ENCODE measurements around the gene CFC1.
"Not testable (repeated sequence)": the region's sequence is repeated elsewhere in the genome, so short reads cannot be mapped to it uniquely, and the experiment has no call there.

CFC1 gene

GRCh38 chr2:130582970-130583369 lies 16.4 kb downstream of the CFC1 start:
- not testable (repeated sequence) for H3K9me3 ChIP-seq (ENCODE audit: control insufficient read depth in 2 of 2, low read length in 2 of 2); H3K36me3 ChIP-seq (ENCODE audit: control insufficient read depth in 2 of 2, insufficient read depth in 2 of 2, low read length in 2 of 2); H3K4me3 ChIP-seq (ENCODE audit: low read length in 2 of 2); H3K27ac ChIP-seq (ENCODE audit: low read depth in 2 of 2, low read length in 2 of 2); H3K9ac ChIP-seq (ENCODE audit: low read depth in 1 of 2, low read length in 2 of 2); H3K4me1 ChIP-seq (ENCODE audit: control insufficient read depth in 2 of 2, insufficient read depth in 2 of 2, low read length in 2 of 2); H3K27me3 ChIP-seq (ENCODE audit: control insufficient read depth in 2 of 2, insufficient read depth in 2 of 2, low read length in 2 of 2)

GRCh38 chr2:130581491-130581890 lies 17.9 kb downstream of the CFC1 start:
- not testable (repeated sequence) for H3K27ac ChIP-seq (ENCODE audit: low read depth in 2 of 2, low read length in 2 of 2); H3K27me3 ChIP-seq (ENCODE audit: control insufficient read depth in 2 of 2, insufficient read depth in 2 of 2, low read length in 2 of 2); H3K4me1 ChIP-seq (ENCODE audit: control insufficient read depth in 2 of 2, insufficient read depth in 2 of 2, low read length in 2 of 2); H3K36me3 ChIP-seq (ENCODE audit: control insufficient read depth in 2 of 2, insufficient read depth in 2 of 2, low read length in 2 of 2); H3K9ac ChIP-seq (ENCODE audit: low read depth in 1 of 2, low read length in 2 of 2); H3K9me3 ChIP-seq (ENCODE audit: control insufficient read depth in 2 of 2, low read length in 2 of 2); H3K4me3 ChIP-seq (ENCODE audit: low read length in 2 of 2)

- H3K4me3 ChIP-seq (ENCODE audit: low read length in 2 of 2); H3K27ac ChIP-seq (ENCODE audit: low read depth in 2 of 2, low read length in 2 of 2); H3K9ac ChIP-seq (ENCODE audit: low read depth in 1 of 2, low read length in 2 of 2); H3K36me3 ChIP-seq (ENCODE audit: control insufficient read depth in 2 of 2, insufficient read depth in 2 of 2, low read length in 2 of 2); H3K4me1 ChIP-seq (ENCODE audit: control insufficient read depth in 2 of 2, insufficient read depth in 2 of 2, low read length in 2 of 2); H3K9me3 ChIP-seq (ENCODE audit: control insufficient read depth in 2 of 2, low read length in 2 of 2); H3K27me3 ChIP-seq (ENCODE audit: control insufficient read depth in 2 of 2, insufficient read depth in 2 of 2, low read length in 2 of 2): not testable (repeated sequence)
Observed at GRCh38 chr2:130579121-130579520, 20.3 kb downstream of the CFC1 start.

- H3K36me3 ChIP-seq (ENCODE audit: control insufficient read depth in 2 of 2, insufficient read depth in 2 of 2, low read length in 2 of 2); H3K9ac ChIP-seq (ENCODE audit: low read depth in 1 of 2, low read length in 2 of 2): not testable (repeated sequence)
Observed at GRCh38 chr2:130577559-130577958, 21.8 kb downstream of the CFC1 start.

GRCh38 chr2:130576209-130576784 lies 23.1 kb downstream of the CFC1 start:
- not testable (repeated sequence) for H3K4me3 ChIP-seq (ENCODE audit: low read length in 2 of 2); H3K9me3 ChIP-seq (ENCODE audit: control insufficient read depth in 2 of 2, low read length in 2 of 2); H3K4me1 ChIP-seq (ENCODE audit: control insufficient read depth in 2 of 2, insufficient read depth in 2 of 2, low read length in 2 of 2); H3K27ac ChIP-seq (ENCODE audit: low read depth in 2 of 2, low read length in 2 of 2); H3K36me3 ChIP-seq (ENCODE audit: control insufficient read depth in 2 of 2, insufficient read depth in 2 of 2, low read length in 2 of 2); H3K9ac ChIP-seq (ENCODE audit: low read depth in 1 of 2, low read length in 2 of 2); H3K27me3 ChIP-seq (ENCODE audit: control insufficient read depth in 2 of 2, insufficient read depth in 2 of 2, low read length in 2 of 2)

More at GRCh38 chr2:130577559-130577958, 21.8 kb downstream of the CFC1 start:
- H3K9me3 ChIP-seq (ENCODE audit: control insufficient read depth in 2 of 2, low read length in 2 of 2); H3K27me3 ChIP-seq (ENCODE audit: control insufficient read depth in 2 of 2, insufficient read depth in 2 of 2, low read length in 2 of 2); H3K4me3 ChIP-seq (ENCODE audit: low read length in 2 of 2); H3K27ac ChIP-seq (ENCODE audit: low read depth in 2 of 2, low read length in 2 of 2); H3K4me1 ChIP-seq (ENCODE audit: control insufficient read depth in 2 of 2, insufficient read depth in 2 of 2, low read length in 2 of 2): not testable (repeated sequence)

GRCh38 chr2:130574230-130574629 lies 25.1 kb downstream of the CFC1 start:
- H3K9ac ChIP-seq (ENCODE audit: low read depth in 1 of 2, low read length in 2 of 2); H3K9me3 ChIP-seq (ENCODE audit: control insufficient read depth in 2 of 2, low read length in 2 of 2); H3K27me3 ChIP-seq (ENCODE audit: control insufficient read depth in 2 of 2, insufficient read depth in 2 of 2, low read length in 2 of 2); H3K36me3 ChIP-seq (ENCODE audit: control insufficient read depth in 2 of 2, insufficient read depth in 2 of 2, low read length in 2 of 2); H3K4me1 ChIP-seq (ENCODE audit: control insufficient read depth in 2 of 2, insufficient read depth in 2 of 2, low read length in 2 of 2); H3K27ac ChIP-seq (ENCODE audit: low read depth in 2 of 2, low read length in 2 of 2); H3K4me3 ChIP-seq (ENCODE audit: low read length in 2 of 2): not testable (repeated sequence)

- not testable (repeated sequence) for H3K36me3 ChIP-seq (ENCODE audit: control insufficient read depth in 2 of 2, insufficient read depth in 2 of 2, low read length in 2 of 2); H3K9ac ChIP-seq (ENCODE audit: low read depth in 1 of 2, low read length in 2 of 2); H3K27me3 ChIP-seq (ENCODE audit: control insufficient read depth in 2 of 2, insufficient read depth in 2 of 2, low read length in 2 of 2); H3K4me3 ChIP-seq (ENCODE audit: low read length in 2 of 2); H3K9me3 ChIP-seq (ENCODE audit: control insufficient read depth in 2 of 2, low read length in 2 of 2); H3K27ac ChIP-seq (ENCODE audit: low read depth in 2 of 2, low read length in 2 of 2); H3K4me1 ChIP-seq (ENCODE audit: control insufficient read depth in 2 of 2, insufficient read depth in 2 of 2, low read length in 2 of 2)
Observed at GRCh38 chr2:130571929-130572328, 27.4 kb downstream of the CFC1 start.

DNA sequence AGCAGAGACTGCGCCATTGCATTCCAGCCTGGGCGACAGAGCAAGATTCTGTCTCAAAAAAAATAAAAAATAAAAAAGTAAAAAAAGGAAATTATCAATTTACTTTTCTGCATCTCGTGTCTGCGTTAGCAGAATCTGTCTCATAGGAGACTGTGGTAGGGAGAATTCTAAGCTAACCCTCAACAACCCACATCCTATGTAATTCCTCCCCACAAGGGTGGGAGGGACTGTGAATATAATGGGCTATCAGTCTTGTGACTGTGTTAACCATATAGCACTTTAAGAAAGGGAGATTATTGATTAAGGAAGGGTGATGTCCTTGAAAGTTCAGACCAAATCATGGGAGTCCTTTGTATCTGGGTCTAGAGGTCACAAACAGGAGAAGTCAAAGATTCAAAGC lies 33.2 kb downstream of the CFC1 start:
- not testable (repeated sequence) for H3K9me3 ChIP-seq (ENCODE audit: control insufficient read depth in 2 of 2, low read length in 2 of 2); H3K4me1 ChIP-seq (ENCODE audit: control insufficient read depth in 2 of 2, insufficient read depth in 2 of 2, low read length in 2 of 2); H3K27ac ChIP-seq (ENCODE audit: low read depth in 2 of 2, low read length in 2 of 2); H3K4me3 ChIP-seq (ENCODE audit: low read length in 2 of 2); H3K9ac ChIP-seq (ENCODE audit: low read depth in 1 of 2, low read length in 2 of 2); H3K27me3 ChIP-seq (ENCODE audit: control insufficient read depth in 2 of 2, insufficient read depth in 2 of 2, low read length in 2 of 2); H3K36me3 ChIP-seq (ENCODE audit: control insufficient read depth in 2 of 2, insufficient read depth in 2 of 2, low read length in 2 of 2)

DNA sequence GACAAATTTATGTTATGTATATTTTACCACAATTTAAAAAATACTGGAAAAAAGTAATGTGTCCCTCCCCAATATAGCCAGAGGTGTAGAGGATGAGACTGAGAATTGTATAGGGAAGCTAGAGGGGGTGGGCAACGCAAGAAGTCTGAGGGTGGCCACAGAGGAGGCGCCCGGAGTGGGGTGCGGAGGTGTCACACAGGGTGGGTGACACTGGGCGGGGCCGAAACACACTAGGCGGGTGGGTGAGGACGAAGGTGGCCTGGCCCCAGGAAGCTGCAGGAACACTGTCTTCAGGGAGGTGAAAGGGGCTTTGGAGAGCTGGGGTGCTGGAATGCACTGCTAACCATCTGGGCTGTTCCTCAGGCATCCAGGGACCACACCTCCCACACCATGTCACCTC lies 42.9 kb downstream of the CFC1 start:
- not testable (repeated sequence) for H3K4me1 ChIP-seq (ENCODE audit: control insufficient read depth in 2 of 2, insufficient read depth in 2 of 2, low read length in 2 of 2); H3K27ac ChIP-seq (ENCODE audit: low read depth in 2 of 2, low read length in 2 of 2); H3K9me3 ChIP-seq (ENCODE audit: control insufficient read depth in 2 of 2, low read length in 2 of 2); H3K36me3 ChIP-seq (ENCODE audit: control insufficient read depth in 2 of 2, insufficient read depth in 2 of 2, low read length in 2 of 2); H3K27me3 ChIP-seq (ENCODE audit: control insufficient read depth in 2 of 2, insufficient read depth in 2 of 2, low read length in 2 of 2); H3K9ac ChIP-seq (ENCODE audit: low read depth in 1 of 2, low read length in 2 of 2); H3K4me3 ChIP-seq (ENCODE audit: low read length in 2 of 2)

DNA sequence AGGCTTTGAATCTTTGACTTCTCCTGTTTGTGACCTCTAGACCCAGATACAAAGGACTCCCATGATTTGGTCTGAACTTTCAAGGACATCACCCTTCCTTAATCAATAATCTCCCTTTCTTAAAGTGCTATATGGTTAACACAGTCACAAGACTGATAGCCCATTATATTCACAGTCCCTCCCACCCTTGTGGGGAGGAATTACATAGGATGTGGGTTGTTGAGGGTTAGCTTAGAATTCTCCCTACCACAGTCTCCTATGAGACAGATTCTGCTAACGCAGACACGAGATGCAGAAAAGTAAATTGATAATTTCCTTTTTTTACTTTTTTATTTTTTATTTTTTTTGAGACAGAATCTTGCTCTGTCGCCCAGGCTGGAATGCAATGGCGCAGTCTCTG lies 45.2 kb downstream of the CFC1 start:
- H3K27me3 ChIP-seq (ENCODE audit: control insufficient read depth in 2 of 2, insufficient read depth in 2 of 2, low read length in 2 of 2); H3K36me3 ChIP-seq (ENCODE audit: control insufficient read depth in 2 of 2, insufficient read depth in 2 of 2, low read length in 2 of 2); H3K9ac ChIP-seq (ENCODE audit: low read depth in 1 of 2, low read length in 2 of 2); H3K4me1 ChIP-seq (ENCODE audit: control insufficient read depth in 2 of 2, insufficient read depth in 2 of 2, low read length in 2 of 2); H3K4me3 ChIP-seq (ENCODE audit: low read length in 2 of 2); H3K9me3 ChIP-seq (ENCODE audit: control insufficient read depth in 2 of 2, low read length in 2 of 2); H3K27ac ChIP-seq (ENCODE audit: low read depth in 2 of 2, low read length in 2 of 2): not testable (repeated sequence)

DNA sequence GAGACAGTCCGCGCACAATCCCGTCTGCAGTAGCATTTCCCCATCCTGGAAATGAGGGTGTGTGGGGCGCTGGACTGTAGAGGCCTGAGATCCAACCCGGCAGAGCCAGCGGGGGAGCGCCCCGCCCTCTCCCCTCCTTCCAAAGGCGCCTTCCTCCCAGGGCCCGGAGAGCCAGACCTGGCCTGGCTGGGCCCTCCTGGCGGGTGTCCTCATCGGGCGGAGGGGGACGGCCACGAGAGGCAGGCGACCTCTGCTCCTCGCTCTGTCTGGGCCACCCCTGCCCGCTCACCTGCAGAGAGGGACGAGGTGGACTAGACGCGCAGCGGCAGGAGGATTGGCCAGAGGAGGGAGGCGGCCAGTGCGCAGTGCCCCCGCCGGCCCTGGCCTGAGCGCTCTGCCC lies 49.9 kb downstream of the CFC1 start:
- H3K27ac ChIP-seq (ENCODE audit: low read depth in 2 of 2, low read length in 2 of 2); H3K4me3 ChIP-seq (ENCODE audit: low read length in 2 of 2); H3K27me3 ChIP-seq (ENCODE audit: control insufficient read depth in 2 of 2, insufficient read depth in 2 of 2, low read length in 2 of 2); H3K9ac ChIP-seq (ENCODE audit: low read depth in 1 of 2, low read length in 2 of 2); H3K4me1 ChIP-seq (ENCODE audit: control insufficient read depth in 2 of 2, insufficient read depth in 2 of 2, low read length in 2 of 2); H3K9me3 ChIP-seq (ENCODE audit: control insufficient read depth in 2 of 2, low read length in 2 of 2); H3K36me3 ChIP-seq (ENCODE audit: control insufficient read depth in 2 of 2, insufficient read depth in 2 of 2, low read length in 2 of 2): not testable (repeated sequence)
